Activated CD8-positive, alpha-beta memory T cell treated with anti-CD3 and anti-CD28 coated beads for 36 hours (primary cell): Measurements from ENCODE around the gene TNFRSF11A. TPM values are rescaled to one million over a fixed set of nuclear protein-coding genes. Genes with fewer than 3 reads are reported as not detected.

Experiments used
- CTCF ChIA-PET: fragments of 350-600 bp; sonication (Branson Sonifier 250); formaldehyde crosslinking; loops from one replicate; lab custom pipeline; 2021; ENCODE audit warnings: antibody characterized with exemption; lab: Charles Lee
- POLR2A ChIA-PET: fragments of 350-600 bp; sonication (Branson Sonifier 250); formaldehyde crosslinking; loops from one replicate; lab custom pipeline; 2021; ENCODE audit warnings: antibody characterized with exemption; lab: Charles Lee
- total RNA-seq, 2 experiments: library from RNA; stranded (reverse); gene quantifications; one replicate each; pipeline ENCODE4 v1.2.3, GENCODE V29; 2021

TNFRSF11A gene
- total RNA-seq, 2 experiments from 2014 or later: 1.4 to 1.6 TPM

- CTCF ChIA-PET: interaction anchor here (1.3 kb wide), 1 partner anchor 13 kb away, joined by 4 read pairs; the partner anchor contains the start of gene TNFRSF11A
- POLR2A ChIA-PET: no interaction called here
These were observed 13.5 kb downstream of the TNFRSF11A start for GRCh38 chr18:62338446-62339105.

DNA sequence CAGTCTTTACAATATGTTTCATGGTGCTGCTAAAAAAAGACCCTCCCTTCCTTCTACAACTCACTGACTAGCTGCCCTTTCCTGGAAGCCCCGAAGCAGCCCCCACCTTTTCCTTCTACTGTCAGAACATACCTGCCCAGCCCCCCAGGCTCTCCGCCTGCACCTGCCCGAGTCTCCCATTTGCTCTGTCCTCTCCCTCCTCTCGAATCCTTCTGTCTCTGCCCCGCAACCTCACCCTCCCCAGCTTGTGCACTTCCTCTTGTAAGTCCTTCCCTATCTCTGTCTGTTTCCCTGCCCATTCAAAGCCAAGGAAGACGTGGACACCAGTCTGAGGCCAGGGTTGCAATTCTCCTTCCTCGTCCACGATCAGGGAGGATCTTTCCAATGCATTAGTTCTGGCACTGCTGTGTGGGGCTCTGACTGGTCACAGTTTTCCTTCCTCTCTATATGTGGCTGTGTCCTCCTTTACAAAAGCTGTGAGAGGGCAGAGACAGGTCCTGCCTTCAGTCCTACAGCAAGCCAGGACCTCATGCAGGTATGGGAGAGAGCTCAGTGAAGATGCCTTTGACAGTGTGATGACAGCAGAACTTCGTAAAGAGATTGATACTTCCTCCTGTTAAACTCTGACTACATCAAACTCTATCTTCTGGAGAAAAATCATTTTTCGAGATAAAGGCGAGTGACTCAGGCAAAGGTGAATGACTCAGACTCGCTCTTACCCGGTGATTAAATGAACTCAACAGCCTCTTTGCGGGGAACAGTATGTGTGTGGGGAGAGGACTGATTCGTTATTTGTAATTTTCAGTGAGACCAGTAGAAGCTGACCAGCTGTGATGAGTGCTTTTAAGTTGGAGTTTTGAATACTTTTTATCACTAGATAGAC, 14.2 kb downstream of the TNFRSF11A start:
- ChIA-PET POLR2A (no interaction called here), CTCF (interaction anchor here (1.3 kb wide), 1 partner anchor 14 kb away, joined by 4 read pairs; the partner anchor contains the start of gene TNFRSF11A)

DNA sequence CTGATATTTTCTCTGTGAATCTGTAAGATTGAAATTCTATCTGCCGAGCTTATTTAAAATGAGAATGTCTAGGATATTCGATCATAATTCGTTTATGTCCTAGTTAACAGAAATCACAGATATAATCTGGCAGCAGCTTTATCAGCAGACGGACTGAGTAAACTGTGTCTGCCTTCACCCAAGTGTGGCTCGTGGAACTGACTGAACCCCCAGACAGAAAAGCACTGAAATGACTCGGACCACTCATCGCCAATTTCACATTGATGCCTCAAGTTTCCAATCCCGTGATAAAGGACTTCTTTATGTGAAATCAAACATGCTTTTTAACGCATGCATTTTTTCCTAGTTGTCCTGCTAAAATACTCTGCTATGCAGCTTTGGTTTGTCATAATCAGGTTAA, 15.9 kb downstream of the TNFRSF11A start:
- CTCF ChIA-PET: no interaction called here
- POLR2A ChIA-PET: no interaction called here

- ChIA-PET POLR2A (no interaction called here), CTCF (interaction anchor here (0.7 to 1.1 kb wide), 2 partner anchors 8 to 24 kb away, joined by 4 to 5 read pairs; no protein-coding TSS in a partner anchor)
These were observed 16.4 kb downstream of the TNFRSF11A start for GRCh38 chr18:62341473-62341872.

DNA sequence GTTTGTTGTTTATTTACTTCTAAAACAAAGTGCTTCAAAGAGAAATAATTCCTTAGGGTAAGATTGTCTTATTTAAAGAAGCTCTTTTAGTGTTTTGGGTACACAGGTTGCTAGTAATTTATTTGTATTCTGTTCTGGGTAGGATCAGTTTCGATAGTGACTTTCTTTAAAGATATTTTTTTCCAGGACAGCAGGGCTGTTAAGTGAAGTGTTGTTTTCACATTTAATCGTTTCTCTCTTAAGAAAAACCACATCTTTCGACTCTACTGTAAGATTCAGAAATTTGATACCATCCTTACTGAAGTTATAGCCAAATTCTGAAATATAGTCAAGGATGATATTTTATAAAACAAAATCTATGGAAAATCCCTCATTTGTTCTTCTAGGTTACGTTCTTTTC, 17.8 kb downstream of the TNFRSF11A start:
- ChIA-PET CTCF (interaction anchor here (1.1 kb wide), 1 partner anchor 22 kb away, joined by 5 read pairs; no protein-coding TSS in a partner anchor), POLR2A (no interaction called here)

GRCh38 chr18:62343316-62343715, 18.2 kb downstream of the TNFRSF11A start:
- ChIA-PET CTCF (no interaction called here), POLR2A (no interaction called here)

DNA sequence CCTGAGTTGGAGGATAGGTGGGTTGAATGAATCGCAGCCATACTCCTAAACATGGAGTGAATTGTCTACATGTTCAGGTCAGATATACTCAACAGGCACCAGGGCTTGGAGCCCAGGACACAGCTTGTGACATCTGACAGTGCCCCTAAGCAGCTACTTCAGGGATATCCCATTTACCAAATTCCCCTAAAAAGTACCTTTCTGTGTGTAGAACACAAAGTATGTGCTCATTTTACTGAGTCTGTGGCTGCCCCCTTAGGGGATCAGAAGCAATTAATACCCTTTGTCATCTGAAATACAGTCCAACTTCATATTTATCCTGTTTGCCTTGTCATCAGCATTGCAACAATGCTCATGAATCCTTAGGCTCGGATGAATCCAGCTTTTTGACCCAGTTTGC, 20.8 kb downstream of the TNFRSF11A start:
- ChIA-PET CTCF (no interaction called here), POLR2A (no interaction called here)

- POLR2A ChIA-PET: no interaction called here
- CTCF ChIA-PET: no interaction called here
These were observed 21.4 kb downstream of the TNFRSF11A start for GRCh38 chr18:62346333-62347088.

DNA sequence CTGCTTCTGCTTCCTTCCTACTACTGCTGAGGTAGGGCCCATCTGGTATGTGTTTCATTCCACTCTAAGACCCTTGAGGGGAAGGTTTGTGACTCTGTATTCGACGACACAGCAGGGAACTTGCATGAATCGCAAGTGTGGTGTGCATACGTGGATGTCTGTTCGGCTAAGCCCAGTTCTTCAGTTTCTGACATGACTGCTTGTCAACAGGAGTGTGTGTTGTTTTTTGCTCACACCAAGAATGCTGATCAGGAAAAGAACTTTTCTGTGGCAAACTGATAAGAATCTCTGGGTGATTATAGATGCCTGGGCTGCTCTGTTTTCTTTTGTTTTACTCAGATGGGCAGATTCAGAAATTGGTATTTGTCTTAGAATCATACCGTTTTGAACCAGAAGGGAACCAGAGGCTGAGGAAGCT, 22.0 kb downstream of the TNFRSF11A start:
- ChIA-PET POLR2A (no interaction called here), CTCF (no interaction called here)

DNA sequence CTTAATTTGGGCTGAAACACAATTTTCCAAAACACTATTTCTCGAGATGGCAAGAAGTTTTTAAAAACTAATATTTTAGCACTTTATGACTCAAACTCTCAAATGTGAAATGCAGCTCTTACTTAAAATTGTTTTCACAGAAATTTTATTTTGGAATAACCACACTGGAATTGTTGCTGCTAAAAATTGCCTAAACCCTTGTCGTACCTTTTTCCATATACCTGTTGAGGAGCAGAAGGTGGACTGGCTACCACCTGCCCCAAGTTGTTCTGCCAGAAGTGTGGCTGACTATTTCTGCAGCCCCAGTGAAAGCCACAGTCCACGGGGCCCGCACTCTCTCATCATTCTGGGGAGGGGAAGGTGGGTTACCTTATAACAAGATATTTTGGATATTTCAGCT, 23.4 kb downstream of the TNFRSF11A start:
- ChIA-PET POLR2A (no interaction called here), CTCF (interaction anchor here (0.6 to 0.7 kb wide), 2 partner anchors 136 to 279 kb away, joined by 3 read pairs; no protein-coding TSS in a partner anchor)

DNA sequence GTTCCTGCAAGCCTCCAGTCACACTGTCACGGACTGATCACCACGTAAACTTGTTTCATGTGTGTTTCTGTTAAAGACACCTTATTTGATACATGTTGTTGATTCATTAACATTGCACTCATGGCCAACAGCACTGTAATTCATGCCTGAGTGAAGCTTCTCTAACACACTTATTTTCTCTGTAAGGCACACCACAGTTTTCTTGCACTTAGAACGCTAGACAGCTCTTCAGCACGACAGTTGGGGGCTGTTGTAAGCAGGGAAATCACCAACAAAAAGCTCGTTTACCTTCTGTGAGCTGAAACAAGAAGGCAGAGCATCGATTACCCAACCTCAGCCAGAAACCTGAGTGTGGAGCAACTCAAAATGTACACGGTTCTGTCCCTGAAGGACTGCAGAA, 28.1 kb downstream of the TNFRSF11A start:
- ChIA-PET CTCF (no interaction called here), POLR2A (no interaction called here)

- CTCF ChIA-PET: no interaction called here
- POLR2A ChIA-PET: no interaction called here
These were observed 29.0 kb downstream of the TNFRSF11A start for GRCh38 chr18:62354151-62354550.

DNA sequence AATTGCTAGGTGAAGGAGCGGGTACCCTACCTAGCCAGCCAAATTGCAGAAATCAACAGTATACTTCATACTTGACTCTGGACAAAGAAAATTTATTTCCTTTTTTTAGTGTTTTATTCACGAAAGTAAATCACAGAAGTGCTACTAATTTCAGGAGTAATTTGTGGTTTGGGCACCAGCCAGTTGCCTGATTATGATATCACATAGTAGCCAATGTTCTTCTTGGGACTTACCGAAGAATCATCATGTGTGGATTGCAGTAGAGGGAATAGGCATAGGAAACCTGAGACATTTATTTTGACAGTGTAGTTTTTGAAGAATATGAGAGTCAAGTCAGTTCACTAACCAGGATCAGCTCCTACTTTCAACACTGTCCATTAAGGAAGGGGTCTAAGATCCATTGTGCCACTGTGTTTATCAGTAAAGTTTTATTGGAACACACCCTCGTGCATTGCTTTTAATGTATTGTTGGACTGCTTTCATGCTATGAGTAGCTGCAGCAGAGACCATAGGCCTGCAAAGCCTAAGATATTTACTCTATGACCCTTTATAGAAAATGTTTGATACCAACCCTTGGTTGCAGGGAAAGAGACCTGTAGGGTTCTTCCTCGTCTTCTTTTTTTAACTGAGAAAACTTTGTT, 32.1 kb downstream of the TNFRSF11A start:
- ChIA-PET POLR2A (no interaction called here), CTCF (no interaction called here)

GRCh38 chr18:62360805-62361204, 35.7 kb downstream of the TNFRSF11A start:
- ChIA-PET CTCF (no interaction called here), POLR2A (no interaction called here)

DNA sequence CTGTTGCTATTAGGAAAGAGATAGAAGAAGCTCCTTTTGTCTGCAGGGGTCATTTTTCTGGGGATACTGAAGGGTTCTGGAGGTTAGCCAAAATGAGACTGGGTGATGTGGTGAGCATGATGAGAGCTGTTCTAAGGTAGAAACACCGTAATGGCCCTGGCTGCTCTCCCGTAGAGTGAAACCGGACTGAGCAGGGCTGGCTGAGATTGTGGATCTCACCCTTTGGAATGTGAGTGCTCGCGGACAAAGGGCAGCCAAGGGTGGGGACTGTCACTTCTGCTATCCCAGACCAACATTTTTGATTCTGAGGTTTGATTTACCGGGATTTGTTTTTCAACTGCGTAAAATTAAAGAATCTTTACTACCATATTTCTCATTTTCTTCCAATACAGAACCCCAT, 36.2 kb downstream of the TNFRSF11A start:
- CTCF ChIA-PET: no interaction called here
- POLR2A ChIA-PET: no interaction called here

DNA sequence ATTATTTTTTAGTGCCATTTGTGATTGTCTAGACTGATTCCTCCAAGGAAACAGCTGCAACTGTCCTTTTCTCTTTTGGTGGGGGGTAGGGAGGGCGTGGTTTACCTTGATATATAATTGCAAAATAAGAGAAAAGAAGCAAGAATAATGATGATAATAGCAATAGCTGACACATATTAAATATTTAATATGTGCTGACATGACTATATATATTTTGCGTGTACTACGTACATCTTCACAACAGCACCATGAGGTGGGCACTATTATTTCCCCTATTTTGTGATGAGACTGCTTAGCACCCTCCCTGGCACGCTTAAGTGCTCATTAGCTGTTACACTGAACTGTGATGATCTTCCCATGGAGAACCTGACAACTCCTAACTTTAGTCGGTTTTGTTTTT, 39.4 kb downstream of the TNFRSF11A start:
- POLR2A ChIA-PET: interaction anchor here (0.6 kb wide), 1 partner anchor 1132 kb away, joined by 3 read pairs; no protein-coding TSS in a partner anchor
- CTCF ChIA-PET: interaction anchor here (0.8 kb wide), 1 partner anchor 39 kb away, joined by 3 read pairs; the partner anchor contains the start of gene TNFRSF11A

DNA sequence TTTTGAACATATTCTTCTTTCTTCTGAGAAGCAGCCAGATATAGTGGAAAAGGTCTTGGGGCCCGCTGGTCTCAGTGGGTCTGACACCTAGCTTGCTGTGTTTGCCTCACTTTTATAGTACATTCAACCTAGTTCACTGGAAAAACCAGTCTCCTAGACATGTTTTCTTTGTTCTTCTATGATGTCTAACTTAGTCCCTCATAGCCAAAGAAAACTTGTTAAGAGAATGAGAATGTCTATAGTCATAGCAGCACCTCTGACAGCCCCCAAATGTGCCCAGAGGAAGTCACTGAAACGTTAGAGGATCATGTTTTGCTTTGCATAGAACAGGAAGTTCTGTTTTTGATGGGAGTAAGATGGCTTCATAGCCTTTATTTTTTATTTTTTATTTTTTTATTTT, 40.3 kb downstream of the TNFRSF11A start:
- POLR2A ChIA-PET: no interaction called here
- CTCF ChIA-PET: interaction anchor here (0.8 to 1.0 kb wide), 2 partner anchors 23 to 40 kb away, joined by 3 to 5 read pairs; partner anchors contain the start of gene TNFRSF11A

- ChIA-PET CTCF (no interaction called here), POLR2A (no interaction called here)
These were observed 41.9 kb downstream of the TNFRSF11A start for GRCh38 chr18:62366992-62367391.

DNA sequence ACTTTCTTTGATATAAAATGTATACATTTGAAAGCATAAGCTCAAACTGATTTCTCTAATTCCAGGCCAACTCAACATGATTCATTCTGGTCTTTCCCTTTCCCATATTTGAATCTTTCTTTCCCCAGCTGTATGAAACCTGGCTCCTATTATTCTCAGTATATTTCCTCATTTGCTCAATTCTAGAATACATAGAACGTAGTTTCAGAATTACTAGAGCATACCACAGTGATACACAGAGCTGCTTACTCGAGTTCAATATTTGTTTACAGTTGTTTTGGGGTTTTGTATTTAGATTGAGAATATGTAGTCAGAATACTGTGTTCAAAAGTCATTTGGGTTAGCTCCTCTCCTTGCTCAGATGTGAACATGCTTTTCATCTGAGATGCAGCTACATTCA, 43.0 kb downstream of the TNFRSF11A start:
- CTCF ChIA-PET: no interaction called here
- POLR2A ChIA-PET: no interaction called here
